B cell (primary cell): Measurements from ENCODE around the gene ADAMTSL5. TPM values are rescaled to one million over a fixed set of nuclear protein-coding genes. Genes with fewer than 3 reads are reported as not detected.
"Not testable (repeated sequence)": the region's sequence is repeated elsewhere in the genome, so short reads cannot be mapped to it uniquely, and the experiment has no call there.

Experiments
- ATAC-seq: fragments of 200-7000 bp; cut with Tn5 transposase; one replicate; pipeline ENCODE4 v1.10.0; 2021; ENCODE audit warnings: low read depth, mild to moderate bottlenecking, moderate number of reproducible peaks, moderate library complexity
- CTCF ChIA-PET: fragments of 350-600 bp; sonication (Branson Sonifier 250); formaldehyde crosslinking; loops from one replicate; lab custom pipeline; 2021; ENCODE audit warnings: antibody characterized with exemption, inconsistent platforms; lab: Charles Lee
- POLR2A ChIA-PET: fragments of 350-600 bp; sonication (Branson Sonifier 250); formaldehyde crosslinking; loops from one replicate; lab custom pipeline; 2021; ENCODE audit warnings: antibody characterized with exemption; lab: Charles Lee
- DNase-seq: peaks from one replicate; pipeline ENCODE4 v3.0.0; 2013
- H2AFZ ChIP-seq: 2 replicates; pipeline ENCODE4 v1.6.1; 2012; ENCODE audit warnings: mild to moderate bottlenecking, low read depth, low read length; ENCODE audit not compliant: insufficient read depth, poor library complexity, severe bottlenecking
- H3K27ac ChIP-seq, 2 donors: 1 replicate in 1 of 2; 2 replicates in 1 of 2; pipeline ENCODE4 v1.5.1; 2012 to 2013; ENCODE audit warnings: low read length in 2 of 2, mild to moderate bottlenecking in 2 of 2, moderate library complexity in 1 of 2
- H3K27me3 ChIP-seq, 4 experiments: fragments of 200-600 bp in 1 of 4; sonication (generic) in 1 of 4; replicated peaks in 1 of 4; 1 replicate in 2 of 4; 2 replicates in 2 of 4; pipeline versions ENCODE4 v1.6.1 to v1.7.0; 2013 to 2016; ENCODE audit warnings: low read length in 3 of 4, mild to moderate bottlenecking in 2 of 4, mixed read lengths in 1 of 4, moderate library complexity in 1 of 4; ENCODE audit not compliant: insufficient read depth in 4 of 4, control insufficient read depth in 3 of 4; ENCODE audit errors: control extremely low read depth in 1 of 4
- H3K36me3 ChIP-seq, 2 experiments: replicated peaks in 1 of 2; 1 replicate in 1 of 2; 2 replicates in 1 of 2; pipeline versions ENCODE4 v1.6.1 to v1.7.1; 2013; ENCODE audit warnings: low read length in 1 of 2; ENCODE audit not compliant: insufficient read depth in 2 of 2, control insufficient read depth in 1 of 2; ENCODE audit errors: control extremely low read depth in 1 of 2, extremely low read depth in 1 of 2
- H3K4me1 ChIP-seq, 2 donors: fragments of 200-600 bp in 1 of 2; sonication (generic) in 1 of 2; 1 replicate in 1 of 2; 2 replicates in 1 of 2; pipeline versions ENCODE4 v1.5.1 to v1.6.1; 2013 to 2017; ENCODE audit warnings: low read length in 2 of 2; ENCODE audit not compliant: control insufficient read depth in 2 of 2, insufficient read depth in 2 of 2
- H3K4me2 ChIP-seq: replicated peaks from 2 replicates; pipeline ENCODE3; 2012; ENCODE audit warnings: mild to moderate bottlenecking, low read depth, low read length; ENCODE audit not compliant: poor library complexity, severe bottlenecking
- H3K4me3 ChIP-seq, 5 experiments: fragments of 200-600 bp in 1 of 5; sonication (generic) in 1 of 5; 1 replicate in 3 of 5; 2 replicates in 2 of 5; pipeline versions ENCODE4 v1.5.1 to v1.7.0; 2011 to 2016; ENCODE audit warnings: low read length in 4 of 5, mild to moderate bottlenecking in 4 of 5, low read depth in 2 of 5, control low read depth in 1 of 5, moderate library complexity in 1 of 5; ENCODE audit not compliant: insufficient read depth in 1 of 5; ENCODE audit errors: control extremely low read depth in 1 of 5, extremely low read depth in 1 of 5
- H3K79me2 ChIP-seq: fragments of 200-600 bp; sonication (generic); one replicate; pipeline ENCODE4 v1.6.0; 2016; ENCODE audit warnings: low read length; ENCODE audit not compliant: control insufficient read depth, insufficient read depth
- H3K9ac ChIP-seq: fragments of 200-600 bp; sonication (generic); 2 replicates; pipeline ENCODE4 v1.6.1; 2017; ENCODE audit warnings: mild to moderate bottlenecking, low read length, moderate library complexity
- H3K9me3 ChIP-seq, 3 donors: one replicate each; pipeline versions ENCODE4 v1.6.1 to v1.7.1; 2013; ENCODE audit warnings: low read length in 2 of 3; ENCODE audit not compliant: control insufficient read depth in 2 of 3, insufficient read depth in 1 of 3; ENCODE audit errors: control extremely low read depth in 1 of 3
- H4K20me1 ChIP-seq: 2 replicates; pipeline ENCODE4 v1.6.0; 2012; ENCODE audit warnings: mild to moderate bottlenecking, low read length; ENCODE audit not compliant: insufficient read depth, control insufficient read depth, poor library complexity, severe bottlenecking
- H3K27ac Mint-ChIP-seq: one replicate; pipeline ENCODE4 v1.8.0; 2021; ENCODE audit warnings: mixed read lengths
- H3K27me3 Mint-ChIP-seq: one replicate; pipeline ENCODE4 v1.8.0; 2021; ENCODE audit warnings: mixed read lengths
- H3K4me1 Mint-ChIP-seq: one replicate; pipeline ENCODE4 v1.8.0; 2021; ENCODE audit warnings: mixed read lengths
- H3K4me3 Mint-ChIP-seq: one replicate; pipeline ENCODE4 v1.8.0; 2021; ENCODE audit warnings: mixed read lengths
- H3K9me3 Mint-ChIP-seq: one replicate; pipeline ENCODE4 v1.8.0; 2022; ENCODE audit warnings: mixed read lengths; ENCODE audit not compliant: insufficient read depth
- EZH2 ChIP-seq: IDR thresholded peaks from 2 replicates; pipeline ENCODE4 v1.6.1; 2012; ENCODE audit warnings: borderline replicate concordance, low read depth, mild to moderate bottlenecking, moderate library complexity, low read length; ENCODE audit not compliant: insufficient read depth, poor library complexity, severe bottlenecking
- WGBS: methylation state at CpG from one replicate; pipeline ENCODE4 v1.1.5; 2013; ENCODE audit warnings: missing lambda C conversion rate; ENCODE audit not compliant: insufficient coverage; 5-methylcytosine and 5-hydroxymethylcytosine counted together
- intact Hi-C: fragments of 100-400 bp; cut with micrococcal nuclease; formaldehyde crosslinking; loops from one replicate; pipeline ENCODE4 v1.10.0; 2022
- polyA plus RNA-seq: library from polyadenylated mRNA; depleted of rRNA; stranded (reverse); fragments of >200 nt; gene quantifications from 2 replicates; pipeline ENCODE4 v1.2.3, GENCODE V29; 2012
- total RNA-seq, 2 donors: library from RNA; stranded (reverse); fragments of 120-200 nt in 1 of 2; gene quantifications; 1 replicate in 1 of 2; 2 replicates in 1 of 2; pipeline versions ENCODE4 v1.2.3 to v1.2.4, GENCODE V29; 2013 to 2022
- TF ChIP-seq, protein P1 (sequence below): fragments of 200-600 bp; IDR thresholded peaks from one replicate; pipeline ENCODE4 v1.8.0; 2022; ENCODE audit warnings: antibody characterized with exemption, mild to moderate bottlenecking

Gene ADAMTSL5
- total and polyA plus RNA-seq, 2 donors (not counting 1 experiment from before 2014, with no cell fraction given) = 0.09 TPM; not detected in 1

DNA sequence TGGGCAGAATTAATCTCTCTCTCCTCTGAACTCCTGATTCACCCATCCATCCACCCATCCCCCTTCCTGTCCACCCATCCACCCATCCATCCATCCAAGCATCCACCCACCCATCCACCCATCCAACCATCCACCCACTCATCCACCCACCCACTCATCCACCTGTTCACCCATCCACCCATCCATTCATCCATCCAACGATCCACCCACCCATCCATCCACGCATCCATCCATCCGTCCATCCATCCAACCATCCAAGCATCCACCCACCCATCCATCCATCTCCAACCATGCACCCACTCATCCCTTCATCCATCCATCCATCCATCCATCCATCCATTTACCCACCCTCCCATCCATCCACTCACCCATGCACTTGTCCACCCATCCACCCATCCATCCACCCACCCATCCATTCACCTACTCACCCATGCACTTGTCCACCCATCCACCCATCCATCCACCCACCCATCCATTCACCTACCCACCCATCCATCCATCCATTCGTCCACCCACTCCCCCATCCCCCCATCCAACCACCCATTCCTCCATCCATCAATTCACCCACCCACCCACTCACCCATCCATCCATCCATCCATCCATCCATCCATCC, 36.6 kb upstream of the ADAMTSL5 start:
- Histone ChIP-seq H4K20me1 (no peaks in the 10 kb centered on the region), H3K4me2 (no peak overlapping the region), H3K9me3 (peaks cover 0 to 12% (median 0%) of the 10 kb centered on the region in 3 donors), H3K9ac (no peak overlapping the region), H3K36me3 (no peaks in the 10 kb centered on the region), H3K27me3 (peaks cover 0 to 28% (median 3%) of the 10 kb centered on the region in 4 experiments), H3K79me2 (no peaks in the 10 kb centered on the region), H2AFZ (no peak overlapping the region), H3K27ac (no peak overlapping the region), H3K4me3 (no peak overlapping the region), H3K4me1 (peaks cover 0 to 7% of the 10 kb centered on the region in 2 donors)
- Mint-ChIP-seq H3K4me3 (no peak overlapping the region), H3K9me3 (no peaks in the 10 kb centered on the region), H3K27me3 (peaks cover 20% of the 10 kb centered on the region), H3K27ac (no peak overlapping the region), H3K4me1 (peaks cover 4% of the 10 kb centered on the region)
- no peak for ATAC-seq
- TF ChIP-seq, protein P1, sequence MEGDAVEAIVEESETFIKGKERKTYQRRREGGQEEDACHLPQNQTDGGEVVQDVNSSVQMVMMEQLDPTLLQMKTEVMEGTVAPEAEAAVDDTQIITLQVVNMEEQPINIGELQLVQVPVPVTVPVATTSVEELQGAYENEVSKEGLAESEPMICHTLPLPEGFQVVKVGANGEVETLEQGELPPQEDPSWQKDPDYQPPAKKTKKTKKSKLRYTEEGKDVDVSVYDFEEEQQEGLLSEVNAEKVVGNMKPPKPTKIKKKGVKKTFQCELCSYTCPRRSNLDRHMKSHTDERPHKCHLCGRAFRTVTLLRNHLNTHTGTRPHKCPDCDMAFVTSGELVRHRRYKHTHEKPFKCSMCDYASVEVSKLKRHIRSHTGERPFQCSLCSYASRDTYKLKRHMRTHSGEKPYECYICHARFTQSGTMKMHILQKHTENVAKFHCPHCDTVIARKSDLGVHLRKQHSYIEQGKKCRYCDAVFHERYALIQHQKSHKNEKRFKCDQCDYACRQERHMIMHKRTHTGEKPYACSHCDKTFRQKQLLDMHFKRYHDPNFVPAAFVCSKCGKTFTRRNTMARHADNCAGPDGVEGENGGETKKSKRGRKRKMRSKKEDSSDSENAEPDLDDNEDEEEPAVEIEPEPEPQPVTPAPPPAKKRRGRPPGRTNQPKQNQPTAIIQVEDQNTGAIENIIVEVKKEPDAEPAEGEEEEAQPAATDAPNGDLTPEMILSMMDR = no peak
- no peak for TF ChIP-seq EZH2
- DNase-seq = no peak
- 86% methylated on average over 4 of the region's 4 CpGs for WGBS
- ChIA-PET POLR2A (no interaction called here), CTCF (interaction anchor here (1.6 kb wide), 1 partner anchor 217 kb away, joined by 8 read pairs; no protein-coding TSS in a partner anchor)
- intact Hi-C loops = no loop called here

DNA sequence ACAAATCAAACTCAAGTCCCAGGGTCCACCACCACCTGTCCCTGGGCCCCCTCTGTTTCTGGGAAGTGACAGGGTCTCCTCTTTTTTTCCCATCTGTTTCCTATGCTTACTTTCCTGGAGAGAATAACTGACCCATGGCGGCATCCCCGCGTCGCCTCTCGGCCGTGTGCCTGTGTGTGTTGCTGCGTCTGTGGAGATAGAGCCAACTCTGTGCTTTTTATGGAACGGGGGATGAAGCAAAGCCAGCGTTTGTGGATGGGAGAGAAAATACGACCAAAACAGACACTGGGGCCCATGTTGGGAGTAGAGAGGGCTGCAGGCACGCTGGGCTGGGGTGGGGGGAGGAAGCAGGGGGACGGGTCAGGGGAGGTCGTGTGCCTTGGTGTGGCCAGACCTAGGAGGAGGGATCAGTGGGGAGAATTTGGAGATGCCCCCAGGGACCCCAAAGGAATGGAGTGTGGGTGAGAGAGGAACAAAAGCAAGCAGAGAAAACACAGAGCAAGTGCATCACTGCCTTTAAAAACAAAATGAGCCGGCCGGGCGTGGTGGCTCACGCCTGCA, 27.6 kb upstream of the ADAMTSL5 start:
- peaks cover 0 to 25% (median 3%) of the 10 kb centered on the region in 4 experiments for H3K27me3 ChIP-seq
- POLR2A ChIA-PET = no interaction called here
- no peak overlapping the region for H3K27ac ChIP-seq
- H2AFZ ChIP-seq = no peak overlapping the region
- no peaks in the 10 kb centered on the region for H3K79me2 ChIP-seq
- no peak overlapping the region for H3K4me2 ChIP-seq
- Mint-ChIP-seq H3K4me3 (no peak overlapping the region), H3K27ac (no peak overlapping the region), H3K9me3 (no peaks in the 10 kb centered on the region), H3K4me1 (no peaks in the 10 kb centered on the region), H3K27me3 (peaks cover 17% of the 10 kb centered on the region)
- H3K36me3 ChIP-seq = no peaks in the 10 kb centered on the region
- TF ChIP-seq, protein P1 = no peak
- no peak for TF ChIP-seq EZH2
- CTCF ChIA-PET = interaction anchor here (0.8 to 1.1 kb wide), 2 partner anchors 248 to 285 kb away, joined by 3 to 5 read pairs; no protein-coding TSS in a partner anchor
- intact Hi-C loops = no loop called here
- no peak overlapping the region for H3K9ac ChIP-seq
- no peaks in the 10 kb centered on the region for H4K20me1 ChIP-seq
- ATAC-seq (no peak), DNase-seq (no peak)
- H3K4me1 ChIP-seq = no peaks in the 10 kb centered on the region
- peaks cover 0 to 11% (median 0%) of the 10 kb centered on the region in 3 donors for H3K9me3 ChIP-seq
- H3K4me3 ChIP-seq = no peak overlapping the region
- whole genome bisulfite sequencing = 47% methylated on average over 16 of the region's 17 CpGs

DNA sequence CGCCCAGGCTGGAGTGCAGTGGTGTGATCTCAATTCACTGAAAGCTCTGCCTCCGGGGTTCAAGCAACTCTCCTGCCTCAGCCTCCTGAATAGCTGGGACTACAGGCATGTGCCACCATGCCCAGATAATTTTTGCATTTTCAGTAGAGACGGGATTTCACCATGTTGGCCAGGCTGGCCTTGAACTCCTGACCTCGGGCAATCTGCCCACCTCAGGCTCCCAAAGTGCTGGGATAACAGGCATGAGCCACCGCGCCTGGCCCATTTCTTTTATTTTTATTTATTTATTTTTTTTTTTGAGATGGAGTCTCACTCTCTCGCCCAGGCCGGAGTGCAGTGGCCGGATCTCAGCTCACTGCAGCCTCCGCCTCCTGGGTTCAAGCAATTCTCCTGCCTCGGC, 26.9 kb upstream of the ADAMTSL5 start:
- intact Hi-C loops, H3K4me3 ChIP-seq, H2AFZ ChIP-seq, H3K27ac Mint-ChIP-seq, H3K4me2 ChIP-seq, H3K36me3 ChIP-seq, H3K4me1 ChIP-seq, H3K27ac ChIP-seq, DNase-seq, H3K4me3 Mint-ChIP-seq, H3K79me2 ChIP-seq, ATAC-seq, H3K9ac ChIP-seq, H3K9me3 Mint-ChIP-seq, H4K20me1 ChIP-seq, H3K4me1 Mint-ChIP-seq: not testable (repeated sequence)
- WGBS = 91% methylated on average over 8 of the region's 11 CpGs
- Histone ChIP-seq H3K9me3 (peaks cover 0 to 17% (median 0%) of the 10 kb centered on the region in 3 donors), H3K27me3 (peaks cover 0 to 25% (median 3%) of the 10 kb centered on the region in 4 experiments)
- ChIA-PET POLR2A (interaction anchor here (0.7 kb wide), 1 partner anchor 184 kb away, joined by 3 read pairs; no protein-coding TSS in a partner anchor), CTCF (interaction anchor here (1.1 kb wide), 1 partner anchor 286 kb away, joined by 5 read pairs; no protein-coding TSS in a partner anchor)
- H3K27me3 Mint-ChIP-seq = peaks cover 17% of the 10 kb centered on the region
